ENCODE data around the gene OR5H6.

DNA sequence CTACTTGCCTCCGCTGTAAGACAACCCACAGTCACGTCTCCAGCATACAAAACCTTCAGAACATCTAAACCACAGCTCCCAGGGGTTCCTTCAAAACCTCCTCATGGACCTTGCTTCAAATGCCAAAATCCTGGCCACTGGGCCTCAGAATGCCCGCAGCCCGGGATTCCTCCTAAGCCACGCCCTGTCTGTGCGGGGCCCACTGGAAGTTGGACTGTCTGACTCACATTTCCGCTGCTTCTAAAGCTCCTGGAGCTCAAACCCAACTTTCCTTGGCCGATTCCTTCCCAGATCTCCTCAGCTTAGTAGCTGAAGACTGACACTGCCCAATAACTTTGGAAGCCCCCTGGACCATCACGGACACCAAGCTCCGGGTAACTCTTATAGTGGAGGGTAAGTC lies 17.9 kb upstream of the OR5H6 start:
- no peak for TF ChIP-seq POLR2A (IDR thresholded peaks at IDR 0.05)
- TF ChIP-seq, protein P1, sequence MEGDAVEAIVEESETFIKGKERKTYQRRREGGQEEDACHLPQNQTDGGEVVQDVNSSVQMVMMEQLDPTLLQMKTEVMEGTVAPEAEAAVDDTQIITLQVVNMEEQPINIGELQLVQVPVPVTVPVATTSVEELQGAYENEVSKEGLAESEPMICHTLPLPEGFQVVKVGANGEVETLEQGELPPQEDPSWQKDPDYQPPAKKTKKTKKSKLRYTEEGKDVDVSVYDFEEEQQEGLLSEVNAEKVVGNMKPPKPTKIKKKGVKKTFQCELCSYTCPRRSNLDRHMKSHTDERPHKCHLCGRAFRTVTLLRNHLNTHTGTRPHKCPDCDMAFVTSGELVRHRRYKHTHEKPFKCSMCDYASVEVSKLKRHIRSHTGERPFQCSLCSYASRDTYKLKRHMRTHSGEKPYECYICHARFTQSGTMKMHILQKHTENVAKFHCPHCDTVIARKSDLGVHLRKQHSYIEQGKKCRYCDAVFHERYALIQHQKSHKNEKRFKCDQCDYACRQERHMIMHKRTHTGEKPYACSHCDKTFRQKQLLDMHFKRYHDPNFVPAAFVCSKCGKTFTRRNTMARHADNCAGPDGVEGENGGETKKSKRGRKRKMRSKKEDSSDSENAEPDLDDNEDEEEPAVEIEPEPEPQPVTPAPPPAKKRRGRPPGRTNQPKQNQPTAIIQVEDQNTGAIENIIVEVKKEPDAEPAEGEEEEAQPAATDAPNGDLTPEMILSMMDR (IDR thresholded peaks at IDR 0.05), result no peak

Measured in testis (tissue), 2 donors.